Measurements from ENCODE around the gene KIF3C.
"Not testable (repeated sequence)": the region's sequence is repeated elsewhere in the genome, so short reads cannot be mapped to it uniquely, and the experiment has no call there.

Gene KIF3C

DNA sequence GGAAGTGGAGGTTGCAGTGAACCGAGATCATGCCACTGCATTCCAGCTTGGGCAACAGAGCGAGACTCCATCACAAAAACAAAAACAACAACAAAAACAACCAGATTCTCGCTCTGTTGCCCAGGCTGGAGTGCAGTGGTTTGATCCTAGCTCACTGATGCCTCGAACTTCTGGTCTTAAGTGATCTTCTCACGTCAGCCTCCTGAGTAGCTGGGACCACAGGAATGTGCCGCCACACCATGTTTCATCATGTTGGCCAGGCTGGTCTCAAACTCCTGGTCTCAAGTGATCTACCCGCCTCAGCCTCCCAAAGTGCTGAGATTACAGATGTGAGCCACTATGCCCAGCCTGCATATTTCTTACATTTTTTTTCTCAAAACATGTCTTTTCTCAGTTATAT lies 64.9 kb downstream of the KIF3C start:
- DNase-seq (ENCODE audit: low read depth in 2 of 2), result not testable (repeated sequence)

DNA sequence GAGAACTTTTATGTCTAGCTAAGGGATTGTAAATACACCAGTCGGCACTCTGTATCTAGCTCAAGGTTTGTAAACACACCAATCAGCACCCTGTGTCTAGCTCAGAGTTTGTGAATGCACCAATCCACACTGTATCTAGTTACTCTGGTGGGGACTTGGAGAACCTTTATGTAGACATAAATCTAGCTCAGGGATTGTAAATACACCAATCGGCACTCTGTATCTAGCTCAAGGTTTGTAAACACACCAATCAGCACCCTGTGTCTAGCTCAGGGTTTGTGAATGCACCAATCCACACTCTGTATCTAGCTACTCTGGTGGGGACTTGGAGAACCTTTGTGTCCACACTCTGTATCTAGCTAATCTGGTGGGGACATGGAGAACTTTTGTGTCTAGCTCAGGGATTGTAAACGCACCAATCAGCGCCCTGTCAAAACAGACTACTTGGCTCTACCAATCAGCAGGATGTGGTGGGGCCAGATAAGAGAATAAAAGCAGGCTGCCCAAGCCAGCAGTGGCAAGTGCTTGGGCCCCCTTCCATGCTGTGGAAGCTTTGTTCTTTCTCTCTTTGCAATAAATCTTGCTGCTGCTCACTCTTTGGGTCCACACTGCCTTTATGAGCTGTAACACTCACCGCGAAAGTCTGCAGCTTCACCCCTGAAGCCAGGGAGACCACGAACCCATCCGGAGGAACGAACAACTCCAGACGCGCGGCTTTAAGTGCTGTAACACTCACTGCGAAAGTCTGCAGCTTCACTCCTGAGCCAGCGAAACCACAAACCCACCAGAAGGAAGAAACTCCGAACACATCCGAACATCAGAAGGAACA lies 66.1 kb downstream of the KIF3C start:
- peak in 1 of 2 donors; percentile 11 for DNase-seq (ENCODE audit: low read depth in 2 of 2)

GRCh38 chr2:25915411-25915810 lies 66.9 kb downstream of the KIF3C start:
- DNase-seq (ENCODE audit: low read depth in 2 of 2), result not testable (repeated sequence)

DNA sequence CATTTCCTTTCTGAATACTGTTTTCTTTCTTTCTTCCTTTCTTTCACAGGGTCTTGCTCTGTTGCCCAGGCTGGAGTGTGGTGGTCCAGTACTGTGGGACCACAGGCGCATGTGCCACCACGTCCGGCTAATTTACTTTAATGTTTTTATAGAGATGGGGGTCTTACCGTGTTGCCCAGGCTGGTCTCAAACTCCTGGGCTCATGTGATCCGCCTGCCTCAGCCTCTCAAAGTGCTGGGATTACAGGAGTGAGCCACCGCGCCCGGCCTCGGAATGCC lies 68.7 kb downstream of the KIF3C start:
- DNase-seq (ENCODE audit: low read depth in 2 of 2), result not testable (repeated sequence)

DNA sequence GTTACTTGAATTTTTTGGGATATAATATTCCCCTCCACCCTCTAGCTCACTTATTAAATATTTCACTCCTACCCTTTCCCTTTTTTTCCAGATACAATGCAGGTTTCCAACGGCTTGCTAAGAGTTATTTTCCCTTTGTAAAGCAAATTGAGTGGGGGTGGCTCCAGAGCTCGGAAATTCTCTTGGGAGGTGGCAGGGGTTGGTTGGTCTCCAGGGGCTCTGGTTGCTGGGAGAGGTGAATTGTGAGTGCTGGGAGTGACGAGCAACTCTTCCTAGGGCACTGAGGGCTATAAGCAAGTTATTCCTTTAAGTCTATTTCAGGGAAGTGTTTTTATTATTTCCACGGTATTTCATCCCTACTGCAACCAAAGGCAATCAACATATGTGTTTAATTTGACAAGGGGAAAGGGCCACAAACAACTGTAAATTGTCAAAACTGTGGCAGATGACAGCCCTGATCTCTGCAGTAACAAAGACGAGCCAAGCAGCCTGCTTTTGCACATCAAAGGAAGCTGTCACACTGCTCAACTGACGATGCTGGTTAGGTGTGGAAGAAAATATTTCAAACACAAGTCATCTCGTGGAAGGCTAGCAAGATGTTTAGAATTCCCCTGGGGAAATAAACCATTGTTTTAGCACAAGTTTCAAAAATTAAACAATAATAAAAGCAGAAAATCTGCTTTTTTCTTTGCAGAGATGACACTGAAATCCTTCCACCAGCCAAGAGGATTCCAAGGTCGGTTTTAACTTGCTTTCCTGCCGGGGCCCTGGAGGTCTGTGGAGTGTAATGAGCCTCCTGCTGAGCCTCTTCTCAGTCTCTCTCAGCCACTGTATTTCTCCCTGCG lies 69.2 kb downstream of the KIF3C start:
- DNase-seq (ENCODE audit: low read depth in 2 of 2), result no peak

- not testable (repeated sequence) for DNase-seq (ENCODE audit: low read depth in 2 of 2)
These were observed 72.7 kb downstream of the KIF3C start for GRCh38 chr2:25909574-25909973.

- no peak for DNase-seq (ENCODE audit: low read depth in 2 of 2)
These were observed 77.2 kb downstream of the KIF3C start for GRCh38 chr2:25905126-25905525.

DNA sequence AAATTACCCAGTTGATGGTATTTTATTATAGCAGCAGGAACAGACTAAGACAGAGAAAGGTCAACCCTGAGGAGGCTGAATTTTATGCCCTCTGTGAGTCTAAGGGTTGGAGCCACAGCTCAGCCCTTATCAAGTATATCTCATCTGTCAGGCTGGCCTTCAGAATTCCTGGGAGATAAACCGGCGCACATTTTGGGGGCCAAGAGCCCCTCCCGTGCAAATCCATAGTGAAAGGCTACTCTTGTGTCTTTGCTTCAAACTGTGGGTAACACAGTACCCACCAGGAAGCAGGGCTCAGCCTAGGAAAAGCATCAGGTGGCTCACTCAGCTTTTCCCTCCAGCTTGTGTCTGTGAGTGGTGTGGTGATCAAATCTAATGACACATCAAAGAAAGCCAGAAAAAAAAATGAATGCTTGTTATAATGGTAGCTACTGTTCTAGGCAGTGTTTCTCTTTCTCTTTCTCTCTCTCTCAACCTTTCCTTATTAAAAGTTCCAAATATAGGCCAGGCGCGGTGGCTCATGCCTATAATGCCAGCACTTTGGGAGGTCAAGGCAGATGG lies 79.0 kb downstream of the KIF3C start:
- DNase-seq (ENCODE audit: low read depth in 2 of 2), result no peak

DNA sequence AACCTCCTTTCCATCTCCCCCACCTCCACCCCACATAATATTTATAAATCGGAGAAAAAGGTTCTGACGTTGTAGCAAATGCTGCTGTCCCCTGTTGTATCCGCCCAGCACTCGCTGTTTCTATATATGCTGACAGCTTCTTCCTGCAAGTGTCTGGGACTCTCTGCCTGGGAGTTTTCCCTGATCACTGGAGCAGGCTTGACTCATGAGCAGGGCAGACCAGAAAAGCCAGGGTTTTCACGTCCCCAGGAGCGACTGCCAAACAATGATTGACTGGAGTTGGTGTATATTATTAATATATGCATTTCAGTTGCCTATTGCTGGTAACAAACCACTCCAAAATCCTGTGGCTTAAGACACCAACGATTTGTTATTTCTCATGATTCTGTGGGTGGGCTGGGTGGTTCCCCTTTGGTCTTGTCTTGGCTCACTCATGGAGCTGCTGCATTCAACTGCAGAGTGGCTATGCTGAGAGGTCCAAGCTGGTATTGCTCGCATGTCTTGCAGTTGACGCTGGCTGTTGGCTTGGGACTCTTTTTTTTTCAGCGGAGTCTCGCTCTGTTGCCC lies 82.8 kb downstream of the KIF3C start:
- DNase-seq (ENCODE audit: low read depth in 2 of 2), result no peak

- no peak for DNase-seq (ENCODE audit: low read depth in 2 of 2)
These were observed 84.8 kb downstream of the KIF3C start for GRCh38 chr2:25897506-25897905.

DNA sequence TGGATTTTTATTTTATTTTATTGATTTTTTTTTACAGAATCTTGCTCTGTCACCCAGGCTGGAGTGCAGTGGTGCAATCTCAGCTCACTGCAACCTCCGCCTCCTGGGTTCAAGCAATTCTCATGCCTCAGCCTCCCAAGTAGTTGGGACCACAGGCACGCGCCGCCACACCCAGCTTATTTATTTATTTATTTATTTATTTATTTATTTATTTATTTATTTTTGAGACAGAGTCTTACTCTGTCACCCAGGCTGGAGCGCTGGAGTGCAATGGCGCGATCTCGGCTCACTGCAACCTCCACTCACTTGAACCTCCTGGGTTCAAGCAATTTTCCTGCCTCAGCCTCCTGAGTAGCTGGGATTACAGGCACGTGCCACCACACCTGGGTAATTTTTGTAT lies 86.0 kb downstream of the KIF3C start:
- DNase-seq (ENCODE audit: low read depth in 2 of 2), result not testable (repeated sequence)

GRCh38 chr2:25895610-25896009 lies 86.7 kb downstream of the KIF3C start:
- no peak for DNase-seq (ENCODE audit: low read depth in 2 of 2)

GRCh38 chr2:25895018-25895417 lies 87.3 kb downstream of the KIF3C start:
- DNase-seq (ENCODE audit: low read depth in 2 of 2), result no peak

DNA sequence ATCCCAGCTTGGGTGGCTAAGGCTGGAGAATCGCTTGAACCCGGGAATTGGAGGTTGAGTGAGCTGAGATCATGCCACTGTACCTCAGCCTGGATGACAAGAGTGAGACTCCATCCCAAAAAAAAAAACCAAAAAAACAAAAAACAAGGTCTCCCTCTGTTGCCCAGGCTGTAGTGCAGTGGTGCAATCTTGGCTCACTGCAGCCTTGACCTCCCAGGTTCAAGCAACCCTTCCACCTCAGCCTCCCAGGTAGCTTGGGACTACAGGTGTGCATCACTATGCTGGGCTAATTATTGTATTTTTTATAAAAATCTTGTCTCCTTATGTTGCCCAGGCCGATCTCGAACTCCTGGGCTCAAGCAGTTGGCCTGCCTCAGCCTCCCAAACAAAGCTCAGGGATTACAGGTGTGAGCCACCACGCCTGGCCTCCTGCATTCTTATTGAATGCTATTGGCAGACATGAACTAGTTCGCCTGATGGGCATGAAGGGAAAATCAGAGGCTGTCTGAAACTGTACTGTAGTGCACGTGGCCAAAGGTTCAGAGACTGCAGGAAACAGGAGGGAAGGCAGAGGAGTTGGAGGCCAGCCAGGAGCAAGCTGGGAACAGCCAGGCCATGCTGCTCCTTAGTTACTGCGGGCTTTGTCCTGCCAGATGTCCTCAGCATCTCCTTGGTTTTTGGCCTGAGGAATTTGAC lies 88.0 kb downstream of the KIF3C start:
- DNase-seq (ENCODE audit: low read depth in 2 of 2), result no peak

DNA sequence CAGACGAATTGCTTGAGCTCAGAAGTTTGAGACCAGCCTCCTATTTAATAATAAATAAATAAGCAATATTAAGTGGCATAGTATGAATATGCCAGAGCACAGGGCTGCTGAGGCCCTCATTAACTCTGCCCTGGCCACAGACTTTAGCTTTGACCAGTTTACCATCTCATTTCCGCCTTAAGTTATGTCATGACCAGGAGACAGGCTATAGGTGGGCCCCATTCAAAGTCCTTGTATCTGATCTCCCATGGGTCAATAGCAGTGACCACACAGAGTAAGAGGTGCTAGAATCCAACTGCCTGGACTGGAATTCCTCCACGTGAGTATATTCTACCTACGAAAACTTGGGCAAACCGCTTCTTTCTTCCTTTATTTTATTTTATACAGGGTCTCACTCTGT lies 90.6 kb downstream of the KIF3C start:
- no peak for DNase-seq (ENCODE audit: low read depth in 2 of 2)

GRCh38 chr2:25887624-25888242 lies 94.6 kb downstream of the KIF3C start:
- no peak for DNase-seq (ENCODE audit: low read depth in 2 of 2)

- no peak for DNase-seq (ENCODE audit: low read depth in 2 of 2)
These were observed 96.4 kb downstream of the KIF3C start for GRCh38 chr2:25885933-25886332.

DNA sequence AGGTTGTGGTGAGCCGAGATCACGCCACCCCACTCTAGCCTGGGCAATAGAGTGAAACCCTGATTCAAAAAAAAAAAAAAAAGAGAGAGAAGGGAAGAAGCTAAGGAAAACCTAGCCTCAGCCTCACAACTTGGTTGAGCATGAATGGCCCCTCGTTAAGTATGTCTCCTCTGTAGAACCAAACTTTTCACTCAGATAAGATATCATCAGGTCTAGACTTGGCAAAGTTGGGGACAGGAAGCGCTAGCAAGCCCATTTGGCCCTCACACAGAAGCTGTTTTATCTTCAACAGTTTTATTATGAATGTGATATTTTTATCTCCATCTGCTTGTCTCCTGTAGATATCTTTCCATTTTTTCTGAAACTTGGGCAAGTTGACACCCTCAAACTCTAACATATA lies 100.5 kb downstream of the KIF3C start:
- no peak for DNase-seq (ENCODE audit: low read depth in 2 of 2)

- DNase-seq (ENCODE audit: low read depth in 2 of 2), result no peak
These were observed 103.1 kb downstream of the KIF3C start for GRCh38 chr2:25879133-25879730.

DNA sequence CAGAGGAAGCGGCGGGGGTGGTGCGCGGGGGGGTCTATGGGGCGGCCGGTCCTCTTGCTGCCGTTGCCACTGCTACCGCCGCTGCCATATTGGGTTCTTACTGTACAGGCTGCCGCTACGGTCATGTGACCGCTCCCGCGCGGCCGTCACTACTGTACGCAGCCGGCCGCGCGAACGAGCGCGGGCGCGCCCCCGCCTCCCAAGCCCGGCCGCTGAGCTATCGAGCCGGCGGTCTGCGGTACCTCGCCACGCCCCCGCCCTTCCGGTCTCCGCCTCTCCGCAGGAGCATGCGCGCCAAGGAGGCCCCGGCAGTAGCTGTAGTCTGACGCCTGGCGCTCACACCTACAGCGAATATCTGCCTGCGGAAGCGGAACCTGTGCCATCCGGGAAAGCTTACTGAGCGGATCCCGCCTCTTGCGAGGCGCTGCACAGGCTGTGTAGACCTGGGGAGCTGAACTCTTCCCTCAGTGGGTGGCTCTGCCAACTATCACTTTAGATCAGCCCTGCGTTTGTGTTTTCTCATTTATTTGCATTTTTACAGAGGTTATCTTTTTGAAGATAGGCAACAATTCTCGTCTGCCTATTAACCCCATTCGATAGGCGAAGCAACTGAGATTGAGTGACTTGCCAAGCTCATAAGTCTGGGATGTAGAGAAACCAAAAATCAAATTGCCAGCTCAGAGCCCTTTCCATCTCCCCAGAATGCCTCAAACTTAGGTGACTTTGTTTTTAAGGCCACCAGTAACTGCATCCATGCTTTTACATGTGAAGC lies 103.8 kb downstream of the KIF3C start, which contains the start of gene ASXL2:
Gene ASXL2, minus strand, starts transcription at position 127 of the 772 bp plus-strand sequence. CDS start 265 bp downstream, outside the sequence.
- peak; percentile 94 to 97 for DNase-seq (ENCODE audit: low read depth in 2 of 2)
